LNCaP clone FGC (cell line): ENCODE results near the gene OSMR.

Experiments used
- DNase-seq: peaks from one replicate; pipeline ENCODE4 v3.0.0-alpha.2; 2011; ENCODE audit warnings: low read depth
- H3K4me3 ChIP-seq: 2 replicates; pipeline ENCODE4 v1.5.1; 2011; ENCODE audit warnings: mild to moderate bottlenecking, low read depth, low read length, control low read depth
- CTCF ChIP-seq: IDR thresholded peaks from 2 replicates; pipeline ENCODE4 v1.5.1; 2012; ENCODE audit warnings: mild to moderate bottlenecking; ENCODE audit not compliant: control insufficient read depth, insufficient read depth; ENCODE audit errors: extremely low read depth

OSMR gene

GRCh38 chr5:38871058-38871605, 25.3 kb downstream of the OSMR start:
- H3K4me3 ChIP-seq: no peak overlapping the region
- no peak for DNase-seq
- TF ChIP-seq CTCF: no peak

GRCh38 chr5:38871790-38872551, 26.2 kb downstream of the OSMR start:
- no peak overlapping the region for H3K4me3 ChIP-seq
- DNase-seq: peak; percentile 2
- no peak for TF ChIP-seq CTCF

- no peak for TF ChIP-seq CTCF
- no peak overlapping the region for H3K4me3 ChIP-seq
- no peak for DNase-seq
Measured at GRCh38 chr5:38872826-38873225, 27.0 kb downstream of the OSMR start.

GRCh38 chr5:38874948-38875456, 29.2 kb downstream of the OSMR start:
- H3K4me3 ChIP-seq: no peak overlapping the region
- no peak for DNase-seq
- no peak for TF ChIP-seq CTCF

- H3K4me3 ChIP-seq: no peak overlapping the region
- no peak for TF ChIP-seq CTCF
- DNase-seq: peak; percentile 1
Measured at GRCh38 chr5:38878391-38879077, 32.7 kb downstream of the OSMR start.

- no peak for TF ChIP-seq CTCF
- no peak overlapping the region for H3K4me3 ChIP-seq
- DNase-seq: no peak
Measured at GRCh38 chr5:38879078-38879460, 33.3 kb downstream of the OSMR start.

GRCh38 chr5:38883842-38884241, 38.0 kb downstream of the OSMR start:
- H3K4me3 ChIP-seq: no peak overlapping the region
- DNase-seq: no peak
- TF ChIP-seq CTCF: no peak
